Activated T-cell treated with anti-CD3 and anti-CD28 coated beads, Interleukin-2, amount 50 U/mL, for 4 hours (primary cell): ENCODE measurements around the gene ERCC6L2. TPM values are rescaled to one million over a fixed set of nuclear protein-coding genes. Genes with fewer than 3 reads are reported as not detected.
A peak's percentile ranks its signal among the peaks of the same experiment; 100 is the strongest.

ENCODE experiments used
- ATAC-seq, 2 donors: fragments of 200-7000 bp; cut with Tn5 transposase; one replicate each; pipeline ENCODE4 v1.10.0; 2021
- DNase-seq: peaks from one replicate; pipeline ENCODE4 v3.0.0-alpha.2; 2020
- H3K27me3 Mint-ChIP-seq: one replicate; pipeline ENCODE4 v1.8.0; 2021; ENCODE audit warnings: low read depth, mixed read lengths
- H3K36me3 Mint-ChIP-seq: one replicate; pipeline ENCODE4 v1.8.0; 2022; ENCODE audit warnings: mixed read lengths; ENCODE audit not compliant: insufficient read depth
- H3K4me1 Mint-ChIP-seq: one replicate; pipeline ENCODE4 v1.8.0; 2021; ENCODE audit warnings: low read depth, mixed read lengths
- H3K4me3 Mint-ChIP-seq: one replicate; pipeline ENCODE4 v1.8.0; 2021; ENCODE audit warnings: mild to moderate bottlenecking, moderate library complexity, mixed read lengths
- H3K9me3 Mint-ChIP-seq: one replicate; pipeline ENCODE4 v1.8.0; 2021; ENCODE audit warnings: mixed read lengths
- total RNA-seq, 3 donors: library from RNA; stranded (reverse); gene quantifications; one replicate each; pipeline ENCODE4 v1.2.1, GENCODE V29; 2021

ERCC6L2 gene
- total RNA-seq, 3 donors from 2014 or later, result 24.4 to 27.9 (median 27.1) TPM

- no peak overlapping the region for H3K4me3 Mint-ChIP-seq
- no peaks in the 10 kb centered on the region for H3K9me3 Mint-ChIP-seq
- H3K27me3 Mint-ChIP-seq, result no peaks in the 10 kb centered on the region
- peaks cover 13% of the 10 kb centered on the region for H3K36me3 Mint-ChIP-seq
- no peak for DNase-seq
- no peak for ATAC-seq
- peaks cover 2% of the 10 kb centered on the region for H3K4me1 Mint-ChIP-seq
These were observed 48.3 kb downstream of the ERCC6L2 start for GRCh38 chr9:95923794-95924193.

- no peak for ATAC-seq
These were observed 49.5 kb downstream of the ERCC6L2 start for GRCh38 chr9:95924987-95925386.

GRCh38 chr9:95927271-95928004, 51.9 kb downstream of the ERCC6L2 start:
- no peak for ATAC-seq
- no peak for DNase-seq
- Mint-ChIP-seq H3K4me1 (peaks cover 2% of the 10 kb centered on the region), H3K9me3 (no peaks in the 10 kb centered on the region), H3K36me3 (peaks cover 30% of the 10 kb centered on the region), H3K4me3 (no peak overlapping the region), H3K27me3 (no peaks in the 10 kb centered on the region)

More at GRCh38 chr9:95924987-95925386, 49.5 kb downstream of the ERCC6L2 start:
- Mint-ChIP-seq H3K4me3 (no peak overlapping the region), H3K4me1 (peaks cover 2% of the 10 kb centered on the region), H3K27me3 (no peaks in the 10 kb centered on the region), H3K9me3 (no peaks in the 10 kb centered on the region), H3K36me3 (peaks cover 14% of the 10 kb centered on the region)
- no peak for DNase-seq

- peaks cover 2% of the 10 kb centered on the region for H3K4me1 Mint-ChIP-seq
- ATAC-seq (no peak), DNase-seq (no peak)
- no peaks in the 10 kb centered on the region for H3K9me3 Mint-ChIP-seq
- H3K36me3 Mint-ChIP-seq, result peaks cover 49% of the 10 kb centered on the region
- H3K4me3 Mint-ChIP-seq, result no peak overlapping the region
- H3K27me3 Mint-ChIP-seq, result no peaks in the 10 kb centered on the region
These were observed 54.8 kb downstream of the ERCC6L2 start for GRCh38 chr9:95930277-95930676.

- no peak overlapping the region for H3K4me3 Mint-ChIP-seq
- H3K27me3 Mint-ChIP-seq, result no peaks in the 10 kb centered on the region
- peaks cover 20% of the 10 kb centered on the region for H3K9me3 Mint-ChIP-seq
- H3K4me1 Mint-ChIP-seq, result no peaks in the 10 kb centered on the region
- H3K36me3 Mint-ChIP-seq, result peaks cover 74% of the 10 kb centered on the region
- DNase-seq, result no peak
- ATAC-seq, result no peak
These were observed 60.5 kb downstream of the ERCC6L2 start for GRCh38 chr9:95935861-95936578.

- no peak overlapping the region for H3K4me3 Mint-ChIP-seq
These were observed 61.1 kb downstream of the ERCC6L2 start for GRCh38 chr9:95936579-95937075.

GRCh38 chr9:95937131-95937530, 61.6 kb downstream of the ERCC6L2 start:
- ATAC-seq (no peak), DNase-seq (no peak)
- H3K4me1 Mint-ChIP-seq, result no peaks in the 10 kb centered on the region
- H3K27me3 Mint-ChIP-seq, result no peaks in the 10 kb centered on the region
- peaks cover 73% of the 10 kb centered on the region for H3K36me3 Mint-ChIP-seq
- H3K9me3 Mint-ChIP-seq, result peaks cover 20% of the 10 kb centered on the region
- no peak overlapping the region for H3K4me3 Mint-ChIP-seq

More at GRCh38 chr9:95936579-95937075, 61.1 kb downstream of the ERCC6L2 start:
- ATAC-seq (no peak), DNase-seq (no peak)
- H3K9me3 Mint-ChIP-seq, result peaks cover 20% of the 10 kb centered on the region
- H3K27me3 Mint-ChIP-seq, result no peaks in the 10 kb centered on the region
- no peaks in the 10 kb centered on the region for H3K4me1 Mint-ChIP-seq
- peaks cover 72% of the 10 kb centered on the region for H3K36me3 Mint-ChIP-seq

GRCh38 chr9:95938724-95939123, 63.2 kb downstream of the ERCC6L2 start:
- peaks cover 74% of the 10 kb centered on the region for H3K36me3 Mint-ChIP-seq
- H3K4me1 Mint-ChIP-seq, result no peaks in the 10 kb centered on the region
- H3K4me3 Mint-ChIP-seq, result no peak overlapping the region
- H3K27me3 Mint-ChIP-seq, result no peaks in the 10 kb centered on the region
- no peak for ATAC-seq
- peaks cover 20% of the 10 kb centered on the region for H3K9me3 Mint-ChIP-seq
- no peak for DNase-seq

GRCh38 chr9:95939472-95939871, 64.0 kb downstream of the ERCC6L2 start:
- H3K4me3 Mint-ChIP-seq, result no peak overlapping the region

GRCh38 chr9:95940265-95940664, 64.8 kb downstream of the ERCC6L2 start:
- Mint-ChIP-seq H3K27me3 (no peaks in the 10 kb centered on the region), H3K4me1 (no peaks in the 10 kb centered on the region), H3K9me3 (peaks cover 20% of the 10 kb centered on the region), H3K4me3 (no peak overlapping the region), H3K36me3 (peaks cover 78% of the 10 kb centered on the region)
- ATAC-seq, result no peak
- no peak for DNase-seq

More at GRCh38 chr9:95939472-95939871, 64.0 kb downstream of the ERCC6L2 start:
- Mint-ChIP-seq H3K4me1 (no peaks in the 10 kb centered on the region), H3K27me3 (no peaks in the 10 kb centered on the region), H3K9me3 (peaks cover 20% of the 10 kb centered on the region), H3K36me3 (peaks cover 79% of the 10 kb centered on the region)
- no peak for DNase-seq
- no peak for ATAC-seq

GRCh38 chr9:95942016-95942415, 66.5 kb downstream of the ERCC6L2 start:
- H3K4me3 Mint-ChIP-seq, result no peak overlapping the region
- no peak for DNase-seq
- peaks cover 23% of the 10 kb centered on the region for H3K9me3 Mint-ChIP-seq
- H3K36me3 Mint-ChIP-seq, result peaks cover 78% of the 10 kb centered on the region
- no peak for ATAC-seq
- H3K4me1 Mint-ChIP-seq, result no peaks in the 10 kb centered on the region
- no peaks in the 10 kb centered on the region for H3K27me3 Mint-ChIP-seq

- ATAC-seq, result no peak
- peaks cover 73% of the 10 kb centered on the region for H3K36me3 Mint-ChIP-seq
- DNase-seq, result no peak
- peaks cover 7% of the 10 kb centered on the region for H3K4me1 Mint-ChIP-seq
- H3K4me3 Mint-ChIP-seq, result no peak overlapping the region
- no peaks in the 10 kb centered on the region for H3K27me3 Mint-ChIP-seq
- H3K9me3 Mint-ChIP-seq, result peaks cover 25% of the 10 kb centered on the region
These were observed 71.6 kb downstream of the ERCC6L2 start for GRCh38 chr9:95947118-95947517.

GRCh38 chr9:95952471-95952870, 77.0 kb downstream of the ERCC6L2 start:
- Mint-ChIP-seq H3K4me3 (no peak overlapping the region), H3K9me3 (peaks cover 27% of the 10 kb centered on the region), H3K4me1 (peaks cover 7% of the 10 kb centered on the region), H3K36me3 (peaks cover 54% of the 10 kb centered on the region), H3K27me3 (no peaks in the 10 kb centered on the region)
- ATAC-seq (no peak), DNase-seq (no peak)

- Mint-ChIP-seq H3K4me3 (no peak overlapping the region), H3K4me1 (peaks cover 7% of the 10 kb centered on the region)
These were observed 78.5 kb downstream of the ERCC6L2 start for GRCh38 chr9:95953986-95954385.

GRCh38 chr9:95954940-95955339, 79.4 kb downstream of the ERCC6L2 start:
- peaks cover 7% of the 10 kb centered on the region for H3K4me1 Mint-ChIP-seq

More at GRCh38 chr9:95953986-95954385, 78.5 kb downstream of the ERCC6L2 start:
- no peaks in the 10 kb centered on the region for H3K27me3 Mint-ChIP-seq
- DNase-seq (no peak), ATAC-seq (no peak)
- H3K9me3 Mint-ChIP-seq, result peaks cover 16% of the 10 kb centered on the region
- H3K36me3 Mint-ChIP-seq, result peaks cover 53% of the 10 kb centered on the region

More at GRCh38 chr9:95954940-95955339, 79.4 kb downstream of the ERCC6L2 start:
- no peaks in the 10 kb centered on the region for H3K27me3 Mint-ChIP-seq
- peaks cover 48% of the 10 kb centered on the region for H3K36me3 Mint-ChIP-seq
- H3K9me3 Mint-ChIP-seq, result peaks cover 11% of the 10 kb centered on the region
- ATAC-seq, result peak; percentile 63 to 80
- no peak overlapping the region for H3K4me3 Mint-ChIP-seq
- DNase-seq, result no peak
